ENCODE data around the gene MYH10.

The MYH10 gene

GRCh38 chr17:8583954-8584353 lies 46.6 kb downstream of the MYH10 start:
- no peak for TF ChIP-seq CTCF (IDR thresholded peaks at IDR 0.05)
- Histone ChIP-seq H3K27ac (no peak overlapping the region), H3K9ac (no peak overlapping the region), H3K4me3 (ENCODE audit: low read depth, low read length) (no peak overlapping the region), H3K4me2 (ENCODE audit: low read length) (no peak overlapping the region), H3K4me1 (no peaks in the 10 kb centered on the region), H3K79me2 (peaks cover 4% of the 10 kb centered on the region), H2AFZ (no peak overlapping the region), H3K9me3 (ENCODE audit: control insufficient read depth, low read length) (no peaks in the 10 kb centered on the region), H3K27me3 (ENCODE audit: control insufficient read depth, insufficient read depth, low read length) (no peaks in the 10 kb centered on the region), H3K36me3 (ENCODE audit: control insufficient read depth, insufficient read depth, low read length) (no peaks in the 10 kb centered on the region)

- no peaks in the 10 kb centered on the region for H3K79me2 ChIP-seq
- H3K4me1 ChIP-seq: no peaks in the 10 kb centered on the region
- H2AFZ ChIP-seq: no peak overlapping the region
- no peak for TF ChIP-seq CTCF (IDR thresholded peaks at IDR 0.05)
- no peak overlapping the region for H3K27ac ChIP-seq
- no peaks in the 10 kb centered on the region for H3K36me3 ChIP-seq (ENCODE audit: control insufficient read depth, insufficient read depth, low read length)
- H3K9ac ChIP-seq: no peak overlapping the region
- no peak overlapping the region for H3K4me2 ChIP-seq (ENCODE audit: low read length)
- H3K27me3 ChIP-seq (ENCODE audit: control insufficient read depth, insufficient read depth, low read length): no peaks in the 10 kb centered on the region
- no peak overlapping the region for H3K4me3 ChIP-seq (ENCODE audit: low read depth, low read length)
- H3K9me3 ChIP-seq (ENCODE audit: control insufficient read depth, low read length): no peaks in the 10 kb centered on the region
These were observed 49.4 kb downstream of the MYH10 start for GRCh38 chr17:8580952-8581658.

GRCh38 chr17:8577868-8578267 lies 52.7 kb downstream of the MYH10 start:
- Histone ChIP-seq H2AFZ (no peak overlapping the region), H3K27me3 (ENCODE audit: control insufficient read depth, insufficient read depth, low read length) (no peaks in the 10 kb centered on the region), H3K4me2 (ENCODE audit: low read length) (no peak overlapping the region), H3K36me3 (ENCODE audit: control insufficient read depth, insufficient read depth, low read length) (no peaks in the 10 kb centered on the region), H3K9ac (no peak overlapping the region), H3K79me2 (no peaks in the 10 kb centered on the region), H3K4me3 (ENCODE audit: low read depth, low read length) (no peak overlapping the region), H3K4me1 (no peaks in the 10 kb centered on the region), H3K27ac (no peak overlapping the region), H3K9me3 (ENCODE audit: control insufficient read depth, low read length) (no peaks in the 10 kb centered on the region)
- TF ChIP-seq CTCF (IDR thresholded peaks at IDR 0.05): no peak

GRCh38 chr17:8576559-8577294 lies 53.8 kb downstream of the MYH10 start:
- Histone ChIP-seq H3K4me1 (no peaks in the 10 kb centered on the region), H3K9me3 (ENCODE audit: control insufficient read depth, low read length) (no peaks in the 10 kb centered on the region), H3K4me2 (ENCODE audit: low read length) (no peak overlapping the region), H3K27ac (no peak overlapping the region), H3K4me3 (ENCODE audit: low read depth, low read length) (no peak overlapping the region), H3K79me2 (no peaks in the 10 kb centered on the region), H3K27me3 (ENCODE audit: control insufficient read depth, insufficient read depth, low read length) (no peaks in the 10 kb centered on the region), H2AFZ (no peak overlapping the region), H3K9ac (no peak overlapping the region), H3K36me3 (ENCODE audit: control insufficient read depth, insufficient read depth, low read length) (no peaks in the 10 kb centered on the region)
- TF ChIP-seq CTCF (IDR thresholded peaks at IDR 0.05): no peak
